NCI-H1930 (cell line): ENCODE results near the gene SIGLEC1.

ENCODE experiments used
- DNase-seq, 2 experiments: peaks; one replicate each; lab custom pipeline; 2025; lab: John Stamatoyannopoulos, UW

The SIGLEC1 gene

DNA sequence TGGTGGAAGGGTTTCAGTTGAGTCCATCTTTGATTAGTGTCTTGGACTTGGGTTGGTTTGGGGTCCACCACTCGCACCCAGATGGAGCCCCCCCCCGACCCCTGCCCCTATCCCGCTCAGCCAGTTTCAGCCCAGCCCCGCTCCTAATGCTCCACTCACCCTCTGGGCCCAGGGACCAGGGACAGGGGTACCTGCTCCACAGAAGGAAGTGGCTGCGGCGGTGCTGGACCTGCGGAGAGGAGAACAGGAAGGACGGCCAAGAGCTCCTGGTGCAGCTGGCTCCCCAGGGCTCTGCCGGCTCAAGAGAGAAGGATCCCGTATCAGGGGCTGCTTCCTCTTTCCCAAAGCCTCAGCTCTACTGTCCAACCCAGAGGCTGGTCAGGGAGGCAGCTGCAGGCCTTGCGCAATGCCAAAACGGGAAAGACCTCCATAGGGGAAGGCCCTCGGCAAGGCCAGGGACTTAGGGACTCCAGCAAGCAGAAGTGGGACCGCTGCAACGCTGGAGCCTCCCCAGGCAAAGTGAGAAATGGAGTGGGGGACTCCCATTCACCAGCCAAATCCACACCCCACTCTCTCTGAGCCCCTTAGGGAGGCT is at the start of gene SIGLEC1:
SIGLEC1 (minus strand) TSS at position 322 of the 595 bp plus-strand sequence. CDS start 5,472 bp downstream, outside the sequence.
- no peak for DNase-seq

DNA sequence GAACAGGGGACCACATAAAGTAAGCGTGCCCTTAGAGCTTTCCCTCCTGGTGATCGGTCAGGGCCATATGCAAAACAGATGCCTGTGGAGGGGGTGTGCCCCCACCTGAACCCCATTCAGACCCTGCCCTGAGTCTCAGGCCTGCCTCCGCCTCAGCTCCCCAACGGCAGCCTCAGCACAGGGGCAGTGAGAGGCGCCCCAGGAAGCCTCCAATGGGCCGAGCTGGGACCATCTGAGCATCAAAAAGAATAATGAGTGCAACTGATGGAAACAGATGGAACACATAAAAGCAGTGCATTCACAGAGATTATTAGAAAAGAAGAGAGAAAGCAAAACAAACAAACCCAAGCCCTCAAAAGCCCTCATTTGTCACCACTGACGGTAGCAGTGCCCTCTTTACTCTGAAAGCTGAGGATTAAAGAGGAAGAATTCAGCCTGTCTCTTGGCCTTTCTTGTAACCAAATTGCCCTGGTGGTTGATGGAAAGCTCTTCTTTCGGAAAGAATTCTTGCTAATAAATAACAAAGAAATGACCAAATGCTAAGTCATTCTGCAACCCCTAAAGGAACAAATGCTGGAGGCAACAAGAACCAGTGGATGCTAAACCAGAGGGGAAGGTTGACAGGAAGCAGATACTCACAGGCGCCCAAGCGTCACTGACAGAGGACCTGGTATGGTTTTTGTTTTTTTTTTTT is 48.4 kb upstream of the SIGLEC1 start:
- DNase-seq = no peak

DNA sequence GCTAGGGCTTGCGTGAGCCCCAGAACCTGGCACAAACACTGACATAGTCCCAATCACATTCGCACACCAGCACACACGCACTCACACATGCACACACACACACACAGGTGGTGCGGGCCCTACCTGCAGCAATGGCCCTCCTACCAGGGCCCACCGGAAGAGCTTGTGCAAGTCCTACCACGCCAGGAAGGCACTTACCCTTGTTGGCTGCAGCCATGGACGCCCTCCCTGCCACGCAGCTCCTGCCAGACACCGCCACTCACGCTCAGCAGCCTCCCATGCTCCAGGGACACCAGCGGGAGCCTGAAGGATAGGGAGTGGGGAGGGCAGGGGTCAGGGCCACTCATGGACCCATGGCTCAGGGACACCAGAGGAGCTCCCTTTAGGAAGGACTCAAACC is 47.5 kb upstream of the SIGLEC1 start:
- DNase-seq = no peak

DNA sequence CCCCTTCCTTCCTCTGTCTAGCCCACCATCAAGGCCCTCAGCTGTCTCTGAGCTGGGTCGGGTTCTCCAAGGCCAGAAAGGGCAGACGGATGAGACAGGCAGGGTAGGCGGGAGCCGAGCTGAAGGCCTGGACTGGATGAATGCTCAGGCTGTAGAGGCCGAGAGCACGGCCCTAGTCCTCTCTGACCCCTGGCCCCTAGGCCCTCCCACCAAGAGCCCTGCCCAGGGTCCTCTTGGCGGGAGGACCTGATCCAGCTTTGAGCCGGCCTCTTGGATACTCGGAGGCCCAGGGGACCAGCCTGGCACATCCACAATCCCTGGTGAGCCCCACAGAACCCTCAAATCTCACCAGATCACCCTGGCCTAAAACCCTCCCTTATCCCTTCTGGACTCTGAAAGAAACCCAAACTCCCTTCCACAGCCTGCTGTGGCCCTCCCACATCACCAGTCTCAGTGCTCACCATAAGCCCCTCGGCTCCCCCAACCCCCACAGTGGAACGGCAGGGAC is 47.0 kb upstream of the SIGLEC1 start:
- DNase-seq = no peak

- no peak for DNase-seq
Measured at GRCh38 chr20:3758566-3758965, 46.2 kb upstream of the SIGLEC1 start.

- no peak for DNase-seq
Measured at GRCh38 chr20:3757268-3757667, 44.9 kb upstream of the SIGLEC1 start.

- DNase-seq = no peak
Measured at GRCh38 chr20:3755814-3756480, 43.5 kb upstream of the SIGLEC1 start.

DNA sequence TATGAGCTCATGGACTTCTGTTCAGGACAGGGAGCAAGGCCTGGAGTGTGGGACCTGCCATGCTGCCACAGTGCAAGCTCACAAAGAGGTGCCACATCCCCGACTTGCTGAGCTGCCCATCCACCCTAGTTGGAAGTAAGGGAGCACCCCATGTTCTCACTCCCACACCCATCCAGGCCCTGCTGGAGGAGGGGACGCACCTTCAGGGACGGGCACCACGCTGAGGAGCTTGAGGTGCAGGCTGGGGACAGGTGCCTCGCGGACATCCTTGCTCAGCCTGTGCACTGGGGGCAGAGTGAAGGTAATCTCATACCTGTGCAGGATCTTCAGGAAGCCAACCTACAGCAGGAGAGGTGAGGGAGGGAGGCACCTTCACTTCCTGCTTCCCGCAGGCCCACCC is 42.9 kb upstream of the SIGLEC1 start:
- DNase-seq = no peak

- no peak for DNase-seq
Measured at GRCh38 chr20:3754276-3754630, 41.9 kb upstream of the SIGLEC1 start.

GRCh38 chr20:3753501-3754275 is 41.3 kb upstream of the SIGLEC1 start:
- no peak for DNase-seq

- DNase-seq = peak; percentile 22 to 28
Measured at GRCh38 chr20:3753098-3753497, 40.7 kb upstream of the SIGLEC1 start.

GRCh38 chr20:3752386-3752759 is 40.0 kb upstream of the SIGLEC1 start:
- no peak for DNase-seq

DNA sequence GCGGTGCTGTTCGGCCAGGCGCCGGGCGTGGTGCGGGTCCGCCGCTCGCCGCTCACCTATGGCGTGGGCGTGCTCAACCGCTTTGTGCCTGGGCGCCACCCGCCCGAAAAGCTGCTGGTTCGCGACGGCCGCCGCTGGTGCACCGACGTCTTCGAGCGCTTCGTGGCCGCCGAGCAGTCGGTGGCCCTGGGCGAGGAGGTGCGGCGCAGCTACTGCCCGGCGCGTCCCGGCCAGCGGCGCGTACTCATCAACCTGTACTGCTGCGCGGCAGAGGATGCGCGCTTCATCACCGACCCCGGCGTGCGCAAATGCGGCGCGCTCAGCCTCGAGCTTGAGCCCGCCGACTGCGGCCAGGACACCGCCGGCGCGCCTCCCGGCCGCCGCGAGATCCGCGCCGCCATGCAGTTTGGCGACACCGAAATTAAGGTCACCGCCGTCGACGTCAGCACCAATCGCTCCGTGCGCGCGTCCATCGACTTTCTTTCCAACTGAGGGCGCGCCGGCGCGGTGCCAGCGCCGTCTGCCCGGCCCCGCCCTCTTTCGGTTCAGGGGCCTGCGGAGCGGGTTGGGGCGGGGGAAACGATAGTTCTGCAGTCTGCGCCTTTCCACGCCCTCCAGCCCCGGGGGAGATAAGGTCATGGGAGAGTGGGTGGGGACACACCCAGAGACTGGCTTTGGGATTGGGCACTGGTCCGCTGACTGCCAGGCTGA is 39.4 kb upstream of the SIGLEC1 start:
- peak; percentile 47 to 51 for DNase-seq

- no peak for DNase-seq
Measured at GRCh38 chr20:3751305-3751674, 38.9 kb upstream of the SIGLEC1 start.

GRCh38 chr20:3749689-3750531 is 37.5 kb upstream of the SIGLEC1 start:
- peak in 1 of 2 experiments; percentile 59 for DNase-seq

GRCh38 chr20:3749087-3749688 is 36.8 kb upstream of the SIGLEC1 start:
- DNase-seq = no peak

DNA sequence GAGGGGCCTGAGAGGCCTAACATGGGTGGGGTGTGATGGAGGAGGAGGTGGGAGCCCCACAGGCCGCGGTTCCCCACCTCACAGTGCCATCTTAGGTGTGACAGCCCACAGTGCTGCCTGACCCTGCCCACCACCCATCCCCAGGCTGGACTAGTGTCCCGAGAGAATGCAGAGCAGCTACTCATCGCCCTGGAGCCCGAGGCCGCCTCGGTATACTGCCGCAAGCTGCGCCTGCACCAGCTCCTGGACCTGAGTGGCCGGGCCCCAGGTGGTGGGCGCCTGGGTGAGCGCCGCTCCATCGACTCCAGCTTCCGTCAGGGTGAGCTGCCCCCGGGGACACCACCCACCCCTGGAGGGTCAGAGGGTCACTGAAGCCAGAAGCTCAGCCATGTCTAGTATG is 35.7 kb upstream of the SIGLEC1 start:
- DNase-seq = no peak

DNA sequence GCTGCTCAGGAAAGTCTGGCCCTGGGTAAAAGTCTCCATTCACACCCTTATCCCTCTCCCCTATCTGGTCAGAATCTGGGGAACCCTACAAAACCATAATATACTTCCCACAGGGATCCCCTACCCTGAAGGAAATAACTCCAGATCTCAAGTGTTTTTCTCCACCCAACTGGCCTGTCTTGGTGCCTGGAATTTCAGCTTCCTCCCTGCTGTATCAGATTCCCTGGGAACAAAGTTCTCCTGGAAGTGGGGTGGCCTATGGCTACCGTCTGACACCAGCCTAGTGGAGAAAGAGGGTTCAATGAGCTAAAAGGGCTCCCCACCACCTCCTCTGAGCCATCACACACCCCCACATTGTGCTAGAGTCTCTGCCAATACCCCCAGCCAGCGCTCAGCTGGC is 35.1 kb upstream of the SIGLEC1 start:
- no peak for DNase-seq

DNA sequence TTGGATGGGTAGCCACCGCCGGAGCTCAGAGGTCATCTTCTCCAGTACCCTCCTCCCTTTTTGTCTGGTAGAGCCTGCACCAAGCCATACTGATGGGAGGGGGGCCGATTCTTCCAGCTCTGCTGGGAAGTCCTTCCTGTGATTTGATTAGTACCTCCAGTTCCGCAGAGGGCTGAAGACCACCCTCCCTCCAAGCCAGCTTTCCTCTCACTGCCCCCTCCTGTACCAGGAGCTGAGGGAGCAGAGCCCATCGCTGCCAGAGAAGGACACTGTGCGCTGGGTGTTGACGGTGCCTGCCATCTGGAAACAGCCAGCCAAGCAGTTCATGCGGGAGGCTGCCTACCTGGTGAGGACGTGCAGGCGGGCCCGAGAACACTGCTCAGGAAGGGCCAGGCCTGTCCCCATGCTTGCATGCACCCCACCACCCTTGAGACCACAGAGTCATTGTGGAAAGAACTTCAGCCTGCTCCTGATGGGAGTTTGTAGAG is 33.3 kb upstream of the SIGLEC1 start:
- no peak for DNase-seq
